ENCODE measurements around the gene TEX2.
"Not testable (repeated sequence)": the region's sequence is repeated elsewhere in the genome, so short reads cannot be mapped to it uniquely, and the experiment has no call there.

Gene TEX2

DNA sequence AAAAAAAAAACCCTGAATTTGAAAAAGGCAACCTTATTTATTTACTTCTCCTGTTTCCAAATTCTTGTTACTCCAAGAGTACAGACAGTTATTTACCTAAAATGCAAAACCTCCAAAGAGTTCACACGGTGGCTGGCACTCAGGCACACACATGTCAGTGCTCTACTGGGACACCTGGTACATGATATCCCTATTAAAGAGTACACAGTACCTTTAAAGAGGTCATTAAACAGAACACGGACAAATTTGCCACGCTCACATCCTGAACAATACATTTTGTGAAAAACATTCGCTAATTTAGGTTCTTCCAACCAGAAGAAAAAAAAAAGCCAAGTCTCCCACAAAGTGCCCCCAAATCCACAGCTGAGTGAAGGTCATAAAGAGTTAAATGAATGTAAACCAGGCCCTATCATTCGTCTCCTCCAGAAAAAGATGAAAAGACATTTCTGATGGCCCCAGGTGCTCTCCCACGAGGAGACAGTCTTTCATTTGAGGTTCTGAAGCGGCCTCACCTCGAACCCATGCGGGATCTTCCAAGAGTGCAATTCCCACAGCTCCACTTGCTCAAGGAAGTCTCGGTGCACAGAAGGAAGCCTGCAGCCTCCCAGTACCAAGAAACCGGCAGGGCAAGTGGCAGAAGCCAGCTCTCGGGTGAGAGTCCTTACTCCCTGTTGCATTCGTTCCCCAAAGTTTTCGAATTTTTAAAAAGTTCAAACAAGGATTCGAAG is 134.1 kb downstream of the TEX2 start:
- peak; percentile 38 for DNase-seq (ENCODE audit: low read depth)
- H3K4me3 ChIP-seq (ENCODE audit: control insufficient read depth, low read depth, low read length): peak overlapping the region; percentile 72
- no peak for TF ChIP-seq CTCF (conservative IDR thresholded peaks at IDR 0.05; ENCODE audit: control insufficient read depth, insufficient read depth, low read depth, low read length)

- no peak overlapping the region for H3K4me3 ChIP-seq (ENCODE audit: control insufficient read depth, low read depth, low read length)
- no peak for TF ChIP-seq CTCF (conservative IDR thresholded peaks at IDR 0.05; ENCODE audit: control insufficient read depth, insufficient read depth, low read depth, low read length)
- peak; percentile 77 for DNase-seq (ENCODE audit: low read depth)
Measured at GRCh38 chr17:64126918-64127317, 136.1 kb downstream of the TEX2 start.

DNA sequence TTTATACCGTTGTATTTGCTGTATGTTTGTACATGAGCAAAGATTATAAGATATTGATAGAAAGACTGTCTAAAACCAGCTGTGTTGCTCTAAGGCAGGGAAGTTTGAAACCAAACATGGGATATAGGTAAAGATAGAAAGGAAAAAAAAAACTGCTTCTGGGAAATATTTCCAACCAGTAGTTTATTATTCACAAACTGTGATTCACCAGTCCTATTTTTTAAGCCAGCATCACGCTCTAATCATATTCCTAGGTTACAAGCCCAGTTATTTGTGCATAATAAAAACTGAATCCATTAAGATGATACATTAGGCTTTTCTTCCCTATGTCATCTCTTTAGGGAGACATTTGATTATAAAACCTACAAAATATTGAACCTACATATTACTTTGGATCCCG is 137.1 kb downstream of the TEX2 start:
- TF ChIP-seq CTCF (conservative IDR thresholded peaks at IDR 0.05; ENCODE audit: control insufficient read depth, insufficient read depth, low read depth, low read length): no peak
- H3K4me3 ChIP-seq (ENCODE audit: control insufficient read depth, low read depth, low read length): peak overlapping the region; percentile 1
- no peak for DNase-seq (ENCODE audit: low read depth)

DNA sequence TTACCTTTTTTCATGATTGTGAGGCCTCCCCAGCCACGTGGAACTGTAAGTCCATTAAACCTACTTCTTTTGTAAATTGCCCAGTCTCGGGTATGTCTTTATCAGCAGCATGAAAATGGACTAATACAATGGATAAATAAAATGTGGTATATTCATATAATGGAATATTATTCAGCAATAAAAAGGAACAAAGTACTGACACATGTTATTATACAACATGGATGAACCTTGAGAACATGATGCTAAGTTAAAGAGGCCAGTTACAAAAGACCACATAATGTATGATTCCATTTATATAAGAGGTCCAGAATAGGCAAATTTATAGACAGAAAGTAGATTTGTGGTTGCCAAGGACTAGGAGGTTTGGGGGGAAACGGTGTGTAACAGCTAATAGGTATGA is 138.5 kb downstream of the TEX2 start:
- H3K4me3 ChIP-seq (ENCODE audit: control insufficient read depth, low read depth, low read length): no peak overlapping the region
- TF ChIP-seq CTCF (conservative IDR thresholded peaks at IDR 0.05; ENCODE audit: control insufficient read depth, insufficient read depth, low read depth, low read length): no peak
- DNase-seq (ENCODE audit: low read depth): no peak

DNA sequence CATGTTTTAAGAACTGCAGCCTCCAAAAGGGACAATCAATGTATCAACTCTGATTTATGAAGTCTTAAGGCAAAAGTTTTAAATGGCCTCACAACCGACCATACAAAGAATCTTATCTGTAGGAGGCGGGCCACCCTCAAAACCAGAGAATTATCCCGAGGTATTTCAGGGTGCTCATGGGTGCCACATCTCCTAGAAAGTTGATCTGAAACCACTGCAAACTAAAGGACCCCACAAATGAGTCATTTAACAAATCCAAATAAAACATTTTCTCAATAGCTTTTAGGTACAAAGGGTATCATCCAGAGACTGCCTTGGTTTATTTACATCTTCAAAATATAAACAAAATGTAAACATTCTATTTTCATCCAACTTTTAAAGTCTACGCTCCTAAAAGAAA is 139.9 kb downstream of the TEX2 start:
- no peak for DNase-seq (ENCODE audit: low read depth)
- no peak for TF ChIP-seq CTCF (conservative IDR thresholded peaks at IDR 0.05; ENCODE audit: control insufficient read depth, insufficient read depth, low read depth, low read length)
- H3K4me3 ChIP-seq (ENCODE audit: control insufficient read depth, low read depth, low read length): no peak overlapping the region

DNA sequence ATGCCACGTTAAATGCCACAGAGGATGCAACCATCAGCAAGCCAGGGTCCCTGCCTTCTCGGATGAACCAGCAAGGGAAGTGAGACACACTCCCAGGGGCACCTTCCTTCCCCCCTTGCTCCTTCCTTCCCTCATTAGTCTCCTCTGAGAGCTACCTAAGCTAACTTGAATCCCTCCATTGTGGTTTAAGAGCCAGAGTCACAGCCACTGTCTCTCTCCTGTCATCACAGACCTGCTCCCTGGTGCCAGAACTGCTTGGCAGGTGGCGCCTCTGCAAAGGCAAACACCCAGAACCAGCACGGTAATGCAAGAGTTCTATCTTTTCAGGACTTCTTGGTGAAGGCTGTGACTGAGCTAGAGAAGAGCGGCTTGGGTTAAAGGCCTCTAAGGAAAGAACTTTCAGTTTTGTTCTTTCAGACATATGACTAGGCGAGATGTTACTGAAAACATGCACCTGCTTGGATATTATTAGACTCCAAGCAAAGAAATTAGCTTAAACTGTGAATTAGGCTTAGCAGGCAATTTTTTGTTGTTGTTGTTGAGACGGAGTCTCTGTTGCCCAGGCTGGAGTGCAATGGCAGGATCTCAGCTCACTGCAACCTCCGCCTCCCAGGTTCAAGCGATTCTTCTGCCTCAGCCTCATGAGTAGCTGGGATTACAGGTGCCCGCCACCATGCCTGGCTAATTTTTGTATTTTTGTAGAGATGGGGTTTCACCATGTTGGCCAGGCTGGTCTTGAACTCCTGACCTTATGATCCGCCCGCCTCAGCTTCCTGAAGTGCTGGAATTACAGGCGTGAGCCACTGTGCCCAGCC is 141.9 kb downstream of the TEX2 start:
- not testable (repeated sequence) for H3K4me3 ChIP-seq (ENCODE audit: control insufficient read depth, low read depth, low read length); DNase-seq (ENCODE audit: low read depth)

DNA sequence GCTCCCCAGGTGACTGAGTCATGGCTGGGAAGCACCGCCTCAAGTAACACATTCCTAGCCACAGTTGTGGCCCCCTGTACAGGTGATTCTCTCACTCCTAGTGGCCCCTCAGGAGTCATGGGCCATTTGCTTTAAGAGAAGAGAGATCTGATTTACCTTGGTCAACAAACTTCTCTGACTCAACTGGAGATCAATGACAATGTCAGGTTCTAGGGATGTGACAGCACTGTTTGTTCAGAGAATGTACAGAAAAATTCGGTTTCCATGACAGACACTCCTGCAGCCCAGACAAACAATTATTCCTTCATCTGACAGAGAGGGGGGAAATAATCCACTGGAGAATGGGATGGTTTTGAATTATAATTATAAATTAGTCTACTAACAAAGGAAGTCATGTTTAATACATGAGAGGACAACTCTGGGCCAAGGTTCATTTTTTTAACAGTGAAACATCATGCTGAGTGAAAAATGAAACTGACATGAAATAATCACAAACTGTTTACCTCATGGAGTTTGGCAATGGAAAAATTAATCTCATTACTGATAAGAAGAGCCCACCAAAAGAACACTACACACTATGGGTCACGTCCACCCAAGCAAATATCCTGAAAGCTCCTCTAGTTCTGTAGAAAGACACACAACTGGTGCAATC is 142.8 kb downstream of the TEX2 start:
- H3K4me3 ChIP-seq (ENCODE audit: control insufficient read depth, low read depth, low read length): no peak overlapping the region
- TF ChIP-seq CTCF (conservative IDR thresholded peaks at IDR 0.05; ENCODE audit: control insufficient read depth, insufficient read depth, low read depth, low read length): no peak
- DNase-seq (ENCODE audit: low read depth): no peak

All from fibroblast of mammary gland (primary cell).